GM21619 (cell line): ENCODE results near the gene DRC7.

Source experiments
- ATAC-seq: cut with Tn5 transposase; IDR thresholded peaks from one replicate; pipeline ENCODE4 v1.9.1; 2021; ENCODE audit not compliant: unreplicated experiment

DRC7 gene, protein sequence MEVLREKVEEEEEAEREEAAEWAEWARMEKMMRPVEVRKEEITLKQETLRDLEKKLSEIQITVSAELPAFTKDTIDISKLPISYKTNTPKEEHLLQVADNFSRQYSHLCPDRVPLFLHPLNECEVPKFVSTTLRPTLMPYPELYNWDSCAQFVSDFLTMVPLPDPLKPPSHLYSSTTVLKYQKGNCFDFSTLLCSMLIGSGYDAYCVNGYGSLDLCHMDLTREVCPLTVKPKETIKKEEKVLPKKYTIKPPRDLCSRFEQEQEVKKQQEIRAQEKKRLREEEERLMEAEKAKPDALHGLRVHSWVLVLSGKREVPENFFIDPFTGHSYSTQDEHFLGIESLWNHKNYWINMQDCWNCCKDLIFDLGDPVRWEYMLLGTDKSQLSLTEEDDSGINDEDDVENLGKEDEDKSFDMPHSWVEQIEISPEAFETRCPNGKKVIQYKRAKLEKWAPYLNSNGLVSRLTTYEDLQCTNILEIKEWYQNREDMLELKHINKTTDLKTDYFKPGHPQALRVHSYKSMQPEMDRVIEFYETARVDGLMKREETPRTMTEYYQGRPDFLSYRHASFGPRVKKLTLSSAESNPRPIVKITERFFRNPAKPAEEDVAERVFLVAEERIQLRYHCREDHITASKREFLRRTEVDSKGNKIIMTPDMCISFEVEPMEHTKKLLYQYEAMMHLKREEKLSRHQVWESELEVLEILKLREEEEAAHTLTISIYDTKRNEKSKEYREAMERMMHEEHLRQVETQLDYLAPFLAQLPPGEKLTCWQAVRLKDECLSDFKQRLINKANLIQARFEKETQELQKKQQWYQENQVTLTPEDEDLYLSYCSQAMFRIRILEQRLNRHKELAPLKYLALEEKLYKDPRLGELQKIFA

DNA sequence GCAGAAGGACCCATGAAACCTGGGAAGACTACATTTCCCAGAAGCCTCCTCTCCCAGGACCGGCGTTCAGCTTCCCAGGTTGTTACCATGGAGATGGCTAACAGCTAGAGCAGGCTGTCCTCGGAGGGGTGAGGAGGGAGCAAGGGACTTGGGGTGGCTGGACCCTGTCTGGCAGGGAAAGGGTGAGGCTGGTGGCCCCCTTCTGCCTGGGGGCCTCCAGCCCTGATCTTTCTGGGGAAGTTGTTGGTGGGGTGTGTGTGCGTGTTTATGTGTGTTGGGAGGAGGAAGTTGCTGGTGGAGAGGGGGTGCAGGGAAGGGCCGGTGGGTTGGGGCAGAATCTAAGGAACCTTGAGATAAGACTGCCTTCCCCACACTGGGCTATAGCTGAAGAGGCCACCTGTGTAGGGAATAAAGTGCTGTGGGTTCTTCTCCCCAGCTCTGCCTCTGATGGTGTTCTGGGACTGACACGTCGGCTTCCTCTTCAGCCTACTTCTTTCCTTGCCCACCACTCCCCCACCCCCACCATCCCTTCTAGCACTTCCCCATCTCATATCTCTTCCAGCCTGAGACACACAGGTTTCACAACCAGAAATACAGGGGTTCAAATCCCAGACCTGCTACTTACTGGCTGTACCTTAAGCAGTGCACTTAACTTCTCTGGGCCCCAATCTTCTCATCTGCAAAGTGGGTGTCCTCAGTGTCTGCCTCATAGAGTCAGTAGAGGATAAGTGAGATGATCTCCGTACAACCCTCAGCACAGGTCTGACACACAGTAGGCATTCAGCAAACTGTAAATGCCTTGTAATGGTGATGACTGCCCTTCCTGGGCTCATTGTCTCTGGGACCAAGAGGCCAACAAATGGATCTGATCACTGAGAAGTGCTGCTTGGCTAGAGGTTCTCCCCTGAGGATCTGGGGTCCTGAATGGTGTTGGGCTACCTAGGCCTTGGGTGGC lies at the start of gene DRC7:
DRC7 (plus strand) TSS at position 82 of the 955 bp plus-strand sequence. CDS start 3,144 bp downstream, outside the sequence.
- no peak for ATAC-seq

DNA sequence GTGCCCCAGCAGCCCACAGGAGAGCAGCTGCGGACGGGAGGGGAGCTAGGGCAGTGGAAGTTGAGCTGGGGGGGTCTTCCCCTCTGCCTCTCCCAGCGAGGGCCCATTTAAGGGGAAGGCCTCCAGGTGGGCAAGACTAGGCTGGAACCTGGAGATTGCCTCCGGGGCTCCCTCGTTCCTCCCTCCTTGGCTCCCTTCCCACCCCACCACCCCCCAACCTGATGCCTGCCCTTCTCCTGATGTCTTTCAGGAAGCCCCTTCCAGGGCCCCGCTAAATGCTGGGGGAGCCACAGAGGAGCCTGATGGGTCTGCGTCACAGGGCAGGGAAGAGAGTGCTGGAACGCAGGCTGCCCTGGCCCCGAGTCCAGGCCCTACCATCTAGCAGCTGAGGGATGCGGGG lies 49.4 kb upstream of the DRC7 start:
- ATAC-seq: no peak

DNA sequence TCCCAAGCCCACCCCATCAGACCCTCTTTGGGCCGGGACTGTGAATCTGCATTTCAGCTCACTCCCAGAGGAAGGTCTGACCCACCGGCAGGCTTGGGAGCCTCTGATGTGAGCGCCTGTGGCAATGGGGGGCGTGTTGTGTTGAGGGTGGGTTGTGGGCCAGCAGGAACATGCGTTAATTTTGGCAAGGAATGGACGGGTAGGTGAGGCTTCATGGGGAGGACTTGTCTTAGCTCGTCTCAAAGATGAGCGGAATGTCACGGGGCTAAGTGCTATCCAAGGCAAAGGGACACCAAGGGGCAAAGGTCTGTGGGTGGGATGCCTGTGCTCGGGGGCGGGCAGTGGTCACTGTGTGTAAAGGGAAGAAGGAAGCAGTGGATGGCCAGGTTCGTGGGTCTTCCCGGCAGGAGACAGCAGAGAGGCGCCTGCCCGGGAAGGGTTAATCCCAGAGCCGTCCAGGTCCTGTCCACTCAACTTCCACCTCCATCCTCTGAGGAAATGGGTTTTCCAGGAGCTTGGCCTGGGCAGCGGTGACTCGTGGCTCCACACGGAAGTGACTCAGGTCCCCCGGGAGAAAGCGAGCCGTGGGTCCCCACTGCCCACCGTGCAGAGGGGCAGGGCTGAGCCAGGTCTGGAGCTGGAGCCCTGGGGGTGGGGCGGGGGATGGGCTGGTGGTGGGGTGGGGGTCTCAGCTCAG lies 48.8 kb upstream of the DRC7 start:
- no peak for ATAC-seq

DNA sequence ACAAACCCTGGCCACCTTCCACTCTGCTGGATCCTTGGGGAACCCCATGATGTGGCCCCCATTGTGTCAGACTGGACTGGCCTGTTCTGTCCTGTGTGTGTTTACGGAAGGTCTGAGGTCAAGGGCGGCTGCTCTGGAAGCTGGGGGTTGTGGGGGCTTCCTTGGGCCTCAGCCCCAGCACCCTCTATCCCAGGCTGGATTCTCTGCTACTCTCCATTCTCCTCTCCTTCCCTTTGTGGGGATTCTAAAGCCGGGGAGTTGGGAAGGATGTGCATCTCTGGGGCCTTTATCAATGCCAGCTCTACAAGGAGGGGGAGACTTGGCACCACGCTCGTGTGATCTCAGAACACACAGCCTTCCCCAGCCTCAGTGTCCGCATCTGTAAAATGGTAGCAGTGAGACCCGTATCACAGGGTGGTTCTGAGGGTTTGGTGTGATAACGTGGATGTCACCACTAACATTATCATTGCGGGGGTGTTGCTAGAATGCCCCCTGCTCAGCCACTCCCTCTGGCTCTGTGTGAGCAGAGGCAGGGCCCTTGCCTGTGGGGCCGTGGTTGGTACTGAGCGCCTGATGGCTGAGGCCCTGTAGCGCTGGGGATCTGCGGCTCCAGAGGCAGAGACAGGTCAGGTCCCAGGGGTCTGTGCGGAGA lies 48.1 kb upstream of the DRC7 start:
- ATAC-seq: no peak

DNA sequence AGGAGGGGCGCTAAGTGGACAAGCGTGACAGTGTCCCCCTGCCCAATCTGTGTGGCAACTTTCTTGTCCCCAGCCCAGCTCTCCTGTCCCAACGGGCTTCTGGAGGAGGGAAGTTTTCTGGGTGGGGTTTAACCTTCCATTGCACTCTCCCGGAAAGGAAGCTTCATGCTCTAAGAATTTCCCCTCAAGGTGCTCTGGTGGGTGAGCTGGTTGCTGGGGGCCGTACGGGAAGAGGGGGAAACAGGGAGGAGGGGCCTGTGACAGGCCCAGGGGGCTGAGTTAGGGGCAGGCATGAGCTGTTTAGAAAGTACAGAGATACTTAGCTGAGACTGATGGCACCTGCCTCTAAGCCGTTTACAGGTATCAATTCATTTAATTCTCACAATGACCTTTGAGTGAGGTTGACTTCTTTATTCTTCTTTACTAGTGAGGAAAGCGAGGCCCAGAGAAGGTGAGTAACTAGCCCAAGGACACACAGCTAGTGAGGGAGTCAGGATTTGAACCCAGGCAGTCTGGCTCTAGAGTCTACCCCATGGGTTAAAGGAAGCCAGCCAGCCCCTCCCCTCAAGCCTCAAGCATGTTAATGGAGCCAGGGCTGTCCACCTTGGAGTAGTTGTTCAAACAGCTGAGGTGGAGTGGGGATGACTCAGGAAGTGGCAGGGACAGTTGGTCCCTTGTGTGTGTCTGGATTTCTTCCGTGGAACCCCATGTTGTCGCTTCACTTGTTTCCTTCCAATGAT lies 47.3 kb upstream of the DRC7 start:
- no peak for ATAC-seq

DNA sequence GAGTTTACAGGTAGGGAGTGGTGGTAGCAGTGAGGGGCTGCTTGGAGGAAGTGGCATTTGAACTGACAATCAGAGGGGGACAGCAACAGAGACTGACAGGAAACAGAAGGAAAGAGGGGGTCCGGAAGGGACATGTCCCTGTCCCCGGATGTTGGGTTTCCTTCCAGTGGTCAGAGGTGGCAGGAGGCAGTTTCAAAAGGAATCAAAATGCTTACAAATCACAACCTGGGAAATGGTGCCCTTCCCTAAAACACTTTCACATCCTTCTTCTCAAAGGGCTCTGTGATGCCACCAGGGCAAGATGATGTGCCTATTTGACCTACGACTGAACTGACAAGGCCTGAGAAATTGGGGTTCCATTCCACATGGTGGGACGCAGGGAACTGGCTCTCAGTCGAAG lies 46.5 kb upstream of the DRC7 start:
- ATAC-seq: no peak

DNA sequence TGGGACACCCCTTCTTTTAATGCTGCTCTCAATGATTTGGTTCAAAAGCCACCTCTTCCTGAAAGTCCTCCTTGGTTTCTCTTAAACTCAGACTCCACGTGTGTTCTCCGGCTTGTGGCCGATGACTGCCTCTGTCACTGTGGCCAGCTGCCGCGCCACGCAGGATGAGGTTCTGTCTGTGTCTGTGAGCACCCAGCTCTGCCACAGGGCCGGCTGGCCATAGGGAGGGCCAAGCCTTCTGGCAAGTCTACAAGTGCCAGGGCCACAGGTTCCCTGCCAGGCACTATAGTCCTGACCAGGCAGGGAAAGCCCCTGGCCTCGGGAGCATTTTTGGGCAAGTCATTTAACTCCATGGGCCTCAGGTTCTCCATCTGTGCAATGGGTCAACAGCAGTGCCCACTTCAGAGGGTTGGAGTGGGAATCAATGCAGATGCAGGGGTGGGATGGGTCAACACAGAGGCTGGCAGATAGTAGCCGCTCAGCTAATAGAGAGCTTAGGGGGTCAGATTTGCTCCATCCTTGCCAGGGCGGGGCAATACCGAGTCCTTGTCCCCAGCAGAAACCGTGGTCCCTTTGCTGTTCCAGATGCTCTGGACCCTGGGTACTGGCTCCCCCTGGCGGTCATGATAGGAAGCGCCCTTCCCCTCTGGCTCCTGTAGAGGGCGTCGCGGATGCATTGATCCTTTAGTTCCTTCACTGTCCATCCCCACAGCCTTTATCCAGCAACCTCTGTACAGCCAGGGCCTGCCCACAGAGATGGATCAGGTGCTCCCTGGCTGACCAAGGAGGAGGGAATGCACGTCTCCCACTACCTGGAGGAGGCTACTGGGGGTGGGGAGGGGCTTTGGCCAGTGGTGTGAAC lies 45.8 kb upstream of the DRC7 start:
- no peak for ATAC-seq

DNA sequence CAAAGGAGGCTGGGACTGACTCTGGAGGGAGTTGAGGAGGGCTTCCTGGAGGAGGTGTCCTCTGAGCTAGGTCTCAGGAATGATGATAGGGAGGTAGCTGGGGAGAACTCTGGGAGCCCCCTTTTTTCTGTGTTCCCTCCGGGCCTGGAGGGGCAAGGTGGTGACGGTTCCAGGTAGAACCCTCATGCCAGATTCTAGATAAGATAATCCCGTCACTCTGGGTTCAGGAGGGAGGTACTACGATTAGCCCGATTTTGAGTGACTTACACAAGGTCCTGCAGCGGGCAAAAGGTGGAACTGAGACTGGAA lies 45.2 kb upstream of the DRC7 start:
- no peak for ATAC-seq

DNA sequence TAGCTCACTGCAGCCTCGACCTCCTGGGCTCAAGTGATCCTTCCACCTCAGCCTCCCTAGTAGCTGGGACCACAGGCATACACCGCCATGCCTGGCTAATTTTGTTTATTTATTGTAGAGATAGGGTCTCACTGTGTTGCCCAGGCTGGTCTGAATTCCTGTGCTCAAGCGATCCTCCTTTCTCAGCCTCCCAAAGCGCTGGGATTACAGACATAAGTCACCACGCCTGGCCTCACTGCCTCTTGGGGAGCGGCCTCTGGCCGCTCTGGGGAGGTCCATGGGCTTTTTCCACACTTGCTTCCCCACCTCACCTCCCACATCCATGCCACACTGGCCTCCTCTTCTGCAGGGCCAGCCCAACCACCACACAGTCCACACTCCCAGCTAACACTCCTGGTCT lies 44.8 kb upstream of the DRC7 start:
- no peak for ATAC-seq

DNA sequence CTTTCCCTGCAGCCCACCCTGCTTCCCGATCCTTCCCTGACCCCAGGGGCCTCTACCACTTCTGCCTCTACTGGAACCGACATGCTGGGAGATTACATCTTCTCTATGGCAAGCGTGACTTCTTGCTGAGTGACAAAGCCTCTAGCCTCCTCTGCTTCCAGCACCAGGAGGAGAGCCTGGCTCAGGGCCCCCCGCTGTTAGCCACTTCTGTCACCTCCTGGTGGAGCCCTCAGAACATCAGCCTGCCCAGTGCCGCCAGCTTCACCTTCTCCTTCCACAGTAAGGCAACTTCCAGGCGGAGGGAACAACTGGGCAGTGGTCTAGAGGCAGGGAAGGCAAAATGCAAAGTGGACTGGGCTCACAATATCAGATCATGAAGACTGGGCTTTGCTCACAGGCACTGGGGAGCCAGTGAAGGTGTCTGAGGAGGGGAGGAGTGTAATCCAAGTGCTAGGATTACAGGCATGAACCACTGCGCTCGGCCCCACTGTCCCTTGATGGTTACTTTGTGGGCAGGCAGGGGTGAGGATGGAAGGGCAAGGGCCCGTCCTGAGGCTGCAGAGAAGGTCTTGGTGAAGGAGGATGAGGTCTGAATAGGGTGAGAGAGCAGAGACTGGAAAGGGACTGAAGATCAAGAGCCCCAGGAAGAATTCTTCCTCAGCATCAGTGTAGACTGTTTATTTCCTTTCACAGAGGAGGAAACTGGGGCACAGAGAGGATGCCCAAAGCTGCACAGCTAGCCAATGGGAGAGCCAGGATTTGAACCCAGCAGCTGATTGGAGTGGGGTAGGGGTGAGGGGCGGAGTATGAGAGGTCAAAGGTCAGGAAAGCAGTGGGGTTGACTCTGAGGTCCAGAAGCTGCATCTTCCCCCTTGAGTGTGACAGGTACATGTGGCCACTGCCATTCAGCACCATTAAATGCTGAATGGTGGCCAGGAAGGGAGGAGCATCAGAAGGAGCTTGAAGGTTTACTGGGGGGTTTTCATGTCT lies 43.0 kb upstream of the DRC7 start:
- ATAC-seq: no peak

DNA sequence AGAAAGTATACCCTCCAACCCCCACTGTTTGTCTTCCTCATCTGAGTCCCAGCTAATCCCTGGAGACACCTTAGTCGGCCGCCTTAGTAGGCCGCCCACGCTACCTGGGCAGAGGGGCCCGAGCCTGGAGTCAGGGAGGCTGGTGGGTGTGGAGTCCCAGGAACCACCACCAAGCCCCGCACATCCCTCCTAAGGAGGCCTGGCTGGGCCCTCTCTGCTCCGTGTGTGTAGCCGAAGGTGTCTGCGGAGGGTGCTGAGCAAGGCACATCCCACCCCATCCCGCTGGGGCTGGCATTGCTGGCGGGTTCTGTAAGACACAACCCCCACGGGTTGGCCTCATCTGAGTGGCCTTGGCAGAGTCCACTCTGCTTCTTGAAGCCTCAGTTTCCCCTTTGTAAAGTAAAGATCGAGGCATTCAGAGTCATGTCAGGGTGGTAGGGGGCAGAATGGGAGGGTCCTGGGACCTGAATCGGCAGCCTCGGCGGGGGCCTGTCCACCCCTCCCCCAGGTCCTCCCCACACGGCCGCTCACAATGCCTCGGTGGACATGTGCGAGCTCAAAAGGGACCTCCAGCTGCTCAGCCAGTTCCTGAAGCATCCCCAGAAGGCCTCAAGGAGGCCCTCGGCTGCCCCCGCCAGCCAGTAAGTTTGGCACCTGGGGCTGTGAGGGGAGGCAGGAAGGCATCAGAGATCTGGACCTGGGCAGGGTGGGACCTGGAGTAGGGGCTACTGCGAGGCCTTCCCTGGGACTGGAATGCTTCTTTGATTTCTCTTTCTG lies 41.7 kb upstream of the DRC7 start:
- ATAC-seq: no peak

DNA sequence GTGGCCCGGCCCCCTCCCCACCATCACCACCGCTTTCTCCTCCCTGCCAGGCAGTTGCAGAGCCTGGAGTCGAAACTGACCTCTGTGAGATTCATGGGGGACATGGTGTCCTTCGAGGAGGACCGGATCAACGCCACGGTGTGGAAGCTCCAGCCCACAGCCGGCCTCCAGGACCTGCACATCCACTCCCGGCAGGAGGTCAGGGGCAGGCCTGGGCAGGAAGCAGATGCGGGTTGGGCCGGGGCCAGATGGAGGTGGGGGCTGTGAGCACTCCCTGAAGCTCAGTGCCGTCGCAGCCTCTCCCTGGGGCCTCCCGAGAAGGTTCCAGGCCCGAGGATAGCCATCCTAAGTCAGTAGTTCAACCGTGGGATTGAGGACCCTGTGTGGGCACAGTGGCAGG lies 40.7 kb upstream of the DRC7 start:
- no peak for ATAC-seq

DNA sequence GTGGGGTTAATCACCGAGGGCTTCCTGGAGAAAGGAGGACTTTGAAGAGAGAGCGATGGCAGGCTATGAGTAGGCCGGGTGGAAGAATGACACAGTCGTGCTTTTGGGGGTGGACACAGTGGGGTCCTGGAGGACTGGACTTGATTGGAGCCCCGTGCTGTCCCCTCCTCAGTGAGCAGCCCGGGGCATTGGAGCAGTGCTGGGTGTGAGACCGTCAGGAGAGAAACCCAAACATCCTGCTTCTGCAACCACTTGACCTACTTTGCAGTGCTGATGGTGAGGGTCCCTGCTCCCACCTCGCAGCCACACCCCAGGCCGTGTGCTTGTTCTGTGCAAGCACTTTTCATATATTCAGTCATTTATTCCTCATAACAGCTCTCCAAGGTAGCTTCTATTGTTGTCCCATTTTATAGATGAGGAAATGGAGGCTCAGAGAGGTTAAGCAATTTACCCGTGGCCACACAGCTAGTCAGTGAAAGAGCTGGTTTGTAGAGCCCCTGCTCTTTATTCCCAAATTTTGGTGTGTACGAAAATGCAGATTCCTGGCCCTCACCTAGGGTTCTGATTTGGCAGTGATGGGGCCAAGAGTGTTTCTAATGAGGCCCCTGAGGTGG lies 38.2 kb upstream of the DRC7 start:
- ATAC-seq: no peak

DNA sequence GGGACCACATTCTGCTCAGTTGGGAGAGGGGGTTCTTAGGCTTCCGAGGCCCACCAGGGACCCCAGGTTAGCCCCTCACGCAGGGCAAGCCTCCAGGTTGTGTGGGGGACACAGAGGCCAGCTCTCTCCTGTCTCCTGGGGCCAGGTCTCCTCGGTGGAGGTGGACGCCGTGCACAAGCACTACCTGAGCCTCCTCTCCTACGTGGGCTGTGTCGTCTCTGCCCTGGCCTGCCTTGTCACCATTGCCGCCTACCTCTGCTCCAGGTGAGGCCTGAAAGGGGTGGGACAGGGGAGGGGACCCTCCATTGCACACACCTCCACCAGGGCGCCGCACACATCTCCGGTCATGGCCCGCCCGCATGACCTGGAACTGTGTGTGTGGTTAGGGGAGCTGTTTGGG lies 37.4 kb upstream of the DRC7 start:
- no peak for ATAC-seq

DNA sequence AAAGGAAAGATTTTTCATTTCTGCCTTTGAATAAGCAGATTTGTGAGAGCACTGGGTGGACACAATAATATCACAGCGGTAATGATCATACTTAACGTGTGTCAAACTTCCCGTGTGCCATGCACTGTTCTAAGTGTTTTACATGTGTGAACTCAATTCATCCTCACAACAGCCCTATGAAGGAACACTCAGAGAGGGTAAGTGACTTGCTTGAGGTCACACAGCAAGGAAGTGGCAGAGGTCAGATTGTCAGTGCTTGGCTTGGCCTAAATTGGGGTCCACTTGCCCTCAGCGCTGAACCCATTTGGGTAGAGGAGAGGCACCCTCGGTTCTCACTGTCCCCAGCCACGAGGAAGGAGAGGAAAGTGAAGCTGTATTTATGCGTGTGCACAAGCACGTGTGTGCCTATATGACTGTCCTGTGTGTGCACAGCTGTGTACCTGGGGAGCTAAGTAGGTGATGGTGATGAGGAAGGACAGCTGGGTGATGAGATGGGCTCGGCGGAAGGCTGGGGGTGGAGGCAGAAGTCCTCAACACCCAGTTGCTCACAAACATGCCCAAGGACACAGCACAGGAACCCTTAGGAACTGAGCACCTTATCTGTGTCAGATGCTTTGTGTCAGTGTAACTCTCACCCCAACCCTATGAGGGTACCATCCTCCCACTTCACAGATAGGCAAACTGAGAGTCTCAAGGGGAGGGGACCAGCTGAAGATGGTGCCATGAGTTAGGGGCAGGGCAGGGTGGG lies 36.3 kb upstream of the DRC7 start:
- no peak for ATAC-seq
